ENCODE results near the gene GOT1.

GOT1 gene

GRCh38 chr10:99393683-99394082 lies 36.7 kb downstream of the GOT1 start:
- no peak for DNase-seq (ENCODE audit: low read depth)
- no peak overlapping the region for H3K4me3 ChIP-seq (ENCODE audit: low read length)
- peak; percentile 5 for TF ChIP-seq CTCF (IDR thresholded peaks at IDR 0.05; ENCODE audit: insufficient read depth, low read depth, low read length, missing control alignments)

- no peak for DNase-seq (ENCODE audit: low read depth)
- H3K4me3 ChIP-seq (ENCODE audit: low read length): no peak overlapping the region
- TF ChIP-seq CTCF (IDR thresholded peaks at IDR 0.05; ENCODE audit: insufficient read depth, low read depth, low read length, missing control alignments): no peak
These were observed 37.4 kb downstream of the GOT1 start for GRCh38 chr10:99393036-99393435.

GRCh38 chr10:99391346-99391745 lies 39.1 kb downstream of the GOT1 start:
- H3K4me3 ChIP-seq (ENCODE audit: low read length): no peak overlapping the region
- TF ChIP-seq CTCF (IDR thresholded peaks at IDR 0.05; ENCODE audit: insufficient read depth, low read depth, low read length, missing control alignments): no peak
- no peak for DNase-seq (ENCODE audit: low read depth)

- TF ChIP-seq CTCF (IDR thresholded peaks at IDR 0.05; ENCODE audit: insufficient read depth, low read depth, low read length, missing control alignments): no peak
- no peak for DNase-seq (ENCODE audit: low read depth)
These were observed 40.5 kb downstream of the GOT1 start for GRCh38 chr10:99389729-99390480.

GRCh38 chr10:99387541-99387940 lies 42.9 kb downstream of the GOT1 start:
- no peak overlapping the region for H3K4me3 ChIP-seq (ENCODE audit: low read length)
- TF ChIP-seq CTCF (IDR thresholded peaks at IDR 0.05; ENCODE audit: insufficient read depth, low read depth, low read length, missing control alignments): no peak
- DNase-seq (ENCODE audit: low read depth): no peak

More at GRCh38 chr10:99389729-99390480, 40.5 kb downstream of the GOT1 start:
- no peak overlapping the region for H3K4me3 ChIP-seq (ENCODE audit: low read length)

- TF ChIP-seq CTCF (IDR thresholded peaks at IDR 0.05; ENCODE audit: insufficient read depth, low read depth, low read length, missing control alignments): no peak
- H3K4me3 ChIP-seq (ENCODE audit: low read length): no peak overlapping the region
These were observed 43.4 kb downstream of the GOT1 start for GRCh38 chr10:99387071-99387470.

GRCh38 chr10:99382176-99382575 lies 48.2 kb downstream of the GOT1 start:
- no peak for TF ChIP-seq CTCF (IDR thresholded peaks at IDR 0.05; ENCODE audit: insufficient read depth, low read depth, low read length, missing control alignments)
- H3K4me3 ChIP-seq (ENCODE audit: low read length): no peak overlapping the region
- DNase-seq (ENCODE audit: low read depth): peak; percentile 19

More at GRCh38 chr10:99387071-99387470, 43.4 kb downstream of the GOT1 start:
- DNase-seq (ENCODE audit: low read depth): no peak

Data from epithelial cell of esophagus (primary cell).